ENCODE data around the gene RPS6KA4. TPM values are rescaled to one million over a fixed set of nuclear protein-coding genes. Genes with fewer than 3 reads are reported as not detected.
A peak's percentile ranks its signal among the peaks of the same experiment; 100 is the strongest.

The RPS6KA4 gene
- total RNA-seq, 1 experiment from 2014 or later: 67.3 TPM

GRCh38 chr11:64331569-64332371 is 27.2 kb upstream of the RPS6KA4 start:
- CTCF ChIA-PET: interaction anchor here (0.6 to 3.9 kb wide), 13 partner anchors 9 to 127 kb away, joined by 3 to 46 read pairs (median 5); partner anchors contain the start of genes BAD, CCDC88B, ESRRA and FKBP2
- Histone ChIP-seq H3K4me1 (ENCODE audit: control insufficient read depth in 1 of 2, insufficient read depth in 2 of 2, low read length in 2 of 2) (peaks cover 29 to 53% of the 10 kb centered on the region in 2 experiments), H4K20me1 (ENCODE audit: insufficient read depth) (no peaks in the 10 kb centered on the region), H3K4me2 (ENCODE audit: low read length) (peak overlapping the region; percentile 78), H3K27me3 (ENCODE audit: insufficient read depth, low read length) (no peaks in the 10 kb centered on the region), H3K9ac (ENCODE audit: low read length) (peak overlapping the region; percentile 62), H3K79me2 (ENCODE audit: insufficient read depth, low read length) (no peaks in the 10 kb centered on the region), H3K27ac (ENCODE audit: low read depth, low read length) (peak overlapping the region; percentile 68), H3K36me3 (ENCODE audit: control insufficient read depth in 1 of 2, insufficient read depth in 2 of 2, low read length in 2 of 2) (no peaks in the 10 kb centered on the region), H2AFZ (ENCODE audit: low read depth, low read length, poor library complexity, severe bottlenecking) (peak overlapping the region; percentile 38), H3K9me2 (ENCODE audit: insufficient read depth) (no peaks in the 10 kb centered on the region), H3K9me3 (ENCODE audit: control insufficient read depth in 1 of 2, insufficient read depth in 1 of 2, low read depth in 1 of 2, low read length in 2 of 2) (no peaks in the 10 kb centered on the region), H3K4me3 (replicated peaks in 1 of 2; ENCODE audit: low read depth in 1 of 2, low read length in 2 of 2) (peak overlapping the region; percentile 19 to 37)
- ATAC-seq: peak; percentile 74
- intact Hi-C loops (cut with micrococcal nuclease): loop anchor here (1.0 kb wide), 1 partner anchor 14 kb away; the partner anchor contains the start of gene TRMT112
- POLR2A ChIA-PET: interaction anchor here (0.6 to 5.9 kb wide), 15 partner anchors 8 to 1490 kb away, joined by 3 to 77 read pairs (median 4); partner anchors contain the start of genes PRDX5, STIP1 and TRMT112
- BruUV-seq (replicated peaks): no TSS peak
- TF ChIP-seq POLR2A (IDR thresholded peaks at IDR 0.05; ENCODE audit: borderline replicate concordance, extremely low read depth, insufficient read depth, insufficient read length): peak; percentile 43
- no peak for TF ChIP-seq JUND (IDR thresholded peaks at IDR 0.05)
- peak; percentile 66 for TF ChIP-seq POLR2AphosphoS5 (IDR thresholded peaks at IDR 0.05; ENCODE audit: low read depth, low read length)
- no peak for TF ChIP-seq SP1 (IDR thresholded peaks at IDR 0.05; ENCODE audit: low read depth)
- no peak for TF ChIP-seq ELF1 (IDR thresholded peaks at IDR 0.05; ENCODE audit: borderline replicate concordance, low read depth)
- TF ChIP-seq EGR1 (IDR thresholded peaks at IDR 0.05; ENCODE audit: low read depth): no peak
- peak; percentile 45; the same call in 1 of the 2 replicates for TF ChIP-seq ZFX (IDR thresholded peaks at IDR 0.05)
- TF ChIP-seq ATF3 (IDR thresholded peaks at IDR 0.05): no peak
- TF ChIP-seq TCF7L2 (IDR thresholded peaks at IDR 0.05; ENCODE audit: borderline replicate concordance, extremely low read depth, insufficient read depth, insufficient read length): peak; percentile 54
- TF ChIP-seq, protein P1, sequence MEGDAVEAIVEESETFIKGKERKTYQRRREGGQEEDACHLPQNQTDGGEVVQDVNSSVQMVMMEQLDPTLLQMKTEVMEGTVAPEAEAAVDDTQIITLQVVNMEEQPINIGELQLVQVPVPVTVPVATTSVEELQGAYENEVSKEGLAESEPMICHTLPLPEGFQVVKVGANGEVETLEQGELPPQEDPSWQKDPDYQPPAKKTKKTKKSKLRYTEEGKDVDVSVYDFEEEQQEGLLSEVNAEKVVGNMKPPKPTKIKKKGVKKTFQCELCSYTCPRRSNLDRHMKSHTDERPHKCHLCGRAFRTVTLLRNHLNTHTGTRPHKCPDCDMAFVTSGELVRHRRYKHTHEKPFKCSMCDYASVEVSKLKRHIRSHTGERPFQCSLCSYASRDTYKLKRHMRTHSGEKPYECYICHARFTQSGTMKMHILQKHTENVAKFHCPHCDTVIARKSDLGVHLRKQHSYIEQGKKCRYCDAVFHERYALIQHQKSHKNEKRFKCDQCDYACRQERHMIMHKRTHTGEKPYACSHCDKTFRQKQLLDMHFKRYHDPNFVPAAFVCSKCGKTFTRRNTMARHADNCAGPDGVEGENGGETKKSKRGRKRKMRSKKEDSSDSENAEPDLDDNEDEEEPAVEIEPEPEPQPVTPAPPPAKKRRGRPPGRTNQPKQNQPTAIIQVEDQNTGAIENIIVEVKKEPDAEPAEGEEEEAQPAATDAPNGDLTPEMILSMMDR (IDR thresholded peaks at IDR 0.05 in 2 of 3, conservative IDR thresholded peaks at IDR 0.05 in 1 of 3; ENCODE audit: borderline replicate concordance in 1 of 3, insufficient read depth in 1 of 3, low read depth in 2 of 3, low read length in 2 of 3): peak in 2 of 3 experiments; percentile 74 to 89; a peak in 4 of 6 replicates
- RAD21 ChIA-PET (ENCODE audit: low non-redundant PET in 1 of 2, low total read pairs in 2 of 2, uncharacterized antibody in 2 of 2, unreplicated experiment in 2 of 2): interaction anchor here (0.6 to 1.8 kb wide), 10 partner anchors 8 to 321 kb away, joined by 3 to 14 read pairs (median 4); partner anchors contain the start of genes PRDX5 (in 2 of the 2) and TRMT112 (in 1 of the 2)
- peak; percentile 83 for DNase-seq (ENCODE audit: low read depth, low spot score)

Measured in HCT116 (cell line).